Mucosa of stomach (tissue), 1 donor: ENCODE measurements around the gene PLEKHA6.

Experiments used
- H3K27me3 ChIP-seq: one replicate; pipeline ENCODE4 v1.7.0; 2013; ENCODE audit warnings: mild to moderate bottlenecking, low read length; ENCODE audit not compliant: control insufficient read depth, insufficient read depth
- H3K36me3 ChIP-seq: one replicate; pipeline ENCODE4 v1.7.0; 2013; ENCODE audit warnings: low read length; ENCODE audit not compliant: control insufficient read depth, insufficient read depth
- H3K4me1 ChIP-seq: one replicate; pipeline ENCODE4 v1.7.0; 2013; ENCODE audit warnings: mild to moderate bottlenecking, low read length; ENCODE audit not compliant: control insufficient read depth, insufficient read depth
- H3K4me3 ChIP-seq: one replicate; pipeline ENCODE4 v1.7.0; 2013; ENCODE audit warnings: low read length
- H3K9ac ChIP-seq: one replicate; pipeline ENCODE4 v1.7.0; 2013; ENCODE audit warnings: mild to moderate bottlenecking, low read length, moderate library complexity
- H3K9me3 ChIP-seq: one replicate; pipeline ENCODE4 v1.7.0; 2013; ENCODE audit warnings: mild to moderate bottlenecking, low read length, moderate library complexity; ENCODE audit not compliant: control insufficient read depth
- donor health status: Pancreatic carcinoma.

PLEKHA6 gene

DNA sequence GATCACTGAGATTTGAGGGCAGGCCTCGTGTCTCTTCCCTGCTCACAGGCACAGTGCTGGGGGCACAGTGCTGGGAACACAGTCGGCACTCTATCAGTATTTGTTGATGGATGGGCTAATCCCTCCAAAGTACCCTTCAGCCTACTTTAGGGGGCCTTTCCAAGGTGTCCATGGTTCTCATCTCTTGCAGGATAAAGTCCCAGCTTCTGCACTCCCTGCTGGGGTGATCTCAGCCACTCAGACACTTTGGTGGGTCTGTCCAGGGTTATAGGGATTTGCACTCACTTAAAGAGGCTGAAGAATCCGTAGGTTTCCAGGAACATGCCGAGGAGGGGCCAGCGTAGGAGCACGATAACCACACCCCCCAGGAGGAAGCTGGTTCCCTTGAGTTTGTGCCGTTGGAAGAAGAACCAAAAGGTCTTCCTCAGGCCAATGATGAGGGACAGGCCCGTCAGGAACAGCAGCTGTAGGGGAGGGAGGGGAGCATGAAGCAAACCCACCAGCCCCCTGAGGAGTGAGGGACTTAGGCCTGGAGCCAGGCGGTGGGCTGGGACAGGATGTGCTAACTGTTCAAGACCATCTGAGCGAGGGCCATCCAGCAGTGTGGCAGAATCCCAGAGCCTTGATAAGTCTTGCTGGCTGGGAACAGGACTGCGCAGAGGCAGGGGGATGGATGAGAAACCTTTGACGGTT, 158.2 kb downstream of the PLEKHA6 start:
- H3K4me1 ChIP-seq = no peaks in the 10 kb centered on the region
- no peaks in the 10 kb centered on the region for H3K9me3 ChIP-seq
- H3K27me3 ChIP-seq = no peaks in the 10 kb centered on the region
- no peak overlapping the region for H3K4me3 ChIP-seq
- H3K36me3 ChIP-seq = no peaks in the 10 kb centered on the region
- H3K9ac ChIP-seq = no peak overlapping the region

- no peak overlapping the region for H3K9ac ChIP-seq
- peaks cover 3% of the 10 kb centered on the region for H3K4me1 ChIP-seq
- no peaks in the 10 kb centered on the region for H3K27me3 ChIP-seq
- H3K9me3 ChIP-seq = no peaks in the 10 kb centered on the region
- H3K36me3 ChIP-seq = no peaks in the 10 kb centered on the region
- H3K4me3 ChIP-seq = no peak overlapping the region
Measured at GRCh38 chr1:204199579-204199978, 160.2 kb downstream of the PLEKHA6 start.

GRCh38 chr1:204198348-204199340, 161.1 kb downstream of the PLEKHA6 start:
- no peaks in the 10 kb centered on the region for H3K9me3 ChIP-seq
- H3K4me3 ChIP-seq = no peak overlapping the region
- H3K36me3 ChIP-seq = no peaks in the 10 kb centered on the region
- no peak overlapping the region for H3K9ac ChIP-seq
- no peaks in the 10 kb centered on the region for H3K27me3 ChIP-seq
- peaks cover 10% of the 10 kb centered on the region for H3K4me1 ChIP-seq

DNA sequence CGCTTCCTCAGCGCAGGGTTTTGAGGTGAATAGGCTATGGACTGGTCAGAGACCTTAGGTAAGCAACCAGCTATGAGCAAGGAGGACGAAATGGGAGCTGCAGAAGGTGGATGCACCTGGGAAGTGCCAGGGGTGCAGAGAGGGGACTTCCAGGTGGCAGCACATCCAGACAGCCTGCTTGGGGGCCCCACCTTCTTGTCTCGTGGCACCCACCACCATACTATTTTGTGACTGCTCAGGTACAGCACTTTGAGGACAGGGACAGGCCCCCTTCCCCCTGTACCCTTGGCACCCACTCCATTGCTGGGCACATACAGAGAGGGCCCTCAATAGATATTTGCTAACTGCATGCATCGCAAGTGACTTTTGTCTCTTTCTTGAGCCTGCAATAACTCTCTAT, 162.7 kb downstream of the PLEKHA6 start:
- Histone ChIP-seq H3K27me3 (no peaks in the 10 kb centered on the region), H3K9ac (no peak overlapping the region), H3K4me3 (no peak overlapping the region), H3K36me3 (no peaks in the 10 kb centered on the region), H3K4me1 (peaks cover 25% of the 10 kb centered on the region), H3K9me3 (no peaks in the 10 kb centered on the region)

DNA sequence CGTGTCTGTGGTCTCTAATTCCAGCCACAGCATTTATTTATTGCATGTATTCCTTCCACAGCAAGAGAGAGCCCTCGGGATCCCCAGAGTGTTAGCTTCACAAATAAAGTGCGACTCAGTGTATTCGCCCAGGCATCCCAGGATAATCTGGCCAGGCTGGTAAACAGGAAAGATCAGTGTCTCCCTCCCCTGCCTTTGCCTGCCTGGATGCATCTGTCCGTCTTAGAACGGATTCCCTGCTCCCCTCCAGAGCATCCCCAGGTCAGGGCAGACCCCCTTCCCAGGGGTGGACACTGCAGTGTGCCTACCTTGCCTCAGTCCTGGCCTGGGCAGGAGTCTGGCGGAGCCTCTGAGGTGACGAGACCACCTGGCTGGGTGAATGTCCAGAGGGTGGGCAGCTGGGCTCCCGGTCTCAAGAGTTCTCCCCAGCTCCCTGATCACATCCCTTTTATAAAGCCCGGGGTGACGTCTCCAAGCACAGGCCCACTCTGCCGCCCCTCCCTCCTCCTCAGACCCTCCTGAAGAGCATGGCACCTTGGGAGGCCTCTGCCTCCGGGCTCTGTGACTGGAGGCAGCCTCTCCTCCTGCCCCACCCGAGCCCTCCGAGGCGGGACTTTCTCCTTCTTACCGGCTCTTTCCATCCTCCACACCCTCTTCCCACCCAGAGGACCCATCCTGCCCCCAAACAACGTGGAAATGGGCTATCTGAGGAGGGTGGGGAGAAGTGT, 163.5 kb downstream of the PLEKHA6 start, which contains the start of gene KISS1:
Gene KISS1, minus strand, starts transcription at position 424 of the 728 bp plus-strand sequence. CDS start 3,615 bp downstream, outside the sequence.
- Histone ChIP-seq H3K9ac (no peak within 1 kb of the TSS), H3K27me3 (no peaks in the 10 kb centered on the region), H3K4me1 (peaks cover 33% of the 10 kb centered on the region), H3K9me3 (no peaks in the 10 kb centered on the region), H3K36me3 (no peaks in the 10 kb centered on the region), H3K4me3 (no peak within 1 kb of the TSS)

- no peaks in the 10 kb centered on the region for H3K36me3 ChIP-seq
Measured at GRCh38 chr1:204194771-204195170, 165.0 kb downstream of the PLEKHA6 start.

GRCh38 chr1:204194080-204194479, 165.6 kb downstream of the PLEKHA6 start:
- H3K4me1 ChIP-seq = peaks cover 39% of the 10 kb centered on the region
- no peak overlapping the region for H3K9ac ChIP-seq

More at GRCh38 chr1:204194771-204195170, 165.0 kb downstream of the PLEKHA6 start:
- H3K9me3 ChIP-seq = no peaks in the 10 kb centered on the region
- no peak overlapping the region for H3K9ac ChIP-seq
- peaks cover 2% of the 10 kb centered on the region for H3K27me3 ChIP-seq
- no peak overlapping the region for H3K4me3 ChIP-seq
- H3K4me1 ChIP-seq = peaks cover 39% of the 10 kb centered on the region

GRCh38 chr1:204192589-204193352, 167.0 kb downstream of the PLEKHA6 start:
- Histone ChIP-seq H3K4me1 (peaks cover 39% of the 10 kb centered on the region), H3K9ac (no peak overlapping the region), H3K4me3 (no peak overlapping the region), H3K9me3 (no peaks in the 10 kb centered on the region), H3K36me3 (no peaks in the 10 kb centered on the region), H3K27me3 (peaks cover 18% of the 10 kb centered on the region)

More at GRCh38 chr1:204194080-204194479, 165.6 kb downstream of the PLEKHA6 start:
- no peaks in the 10 kb centered on the region for H3K36me3 ChIP-seq
- no peaks in the 10 kb centered on the region for H3K9me3 ChIP-seq
- H3K4me3 ChIP-seq = no peak overlapping the region
- H3K27me3 ChIP-seq = peaks cover 8% of the 10 kb centered on the region

DNA sequence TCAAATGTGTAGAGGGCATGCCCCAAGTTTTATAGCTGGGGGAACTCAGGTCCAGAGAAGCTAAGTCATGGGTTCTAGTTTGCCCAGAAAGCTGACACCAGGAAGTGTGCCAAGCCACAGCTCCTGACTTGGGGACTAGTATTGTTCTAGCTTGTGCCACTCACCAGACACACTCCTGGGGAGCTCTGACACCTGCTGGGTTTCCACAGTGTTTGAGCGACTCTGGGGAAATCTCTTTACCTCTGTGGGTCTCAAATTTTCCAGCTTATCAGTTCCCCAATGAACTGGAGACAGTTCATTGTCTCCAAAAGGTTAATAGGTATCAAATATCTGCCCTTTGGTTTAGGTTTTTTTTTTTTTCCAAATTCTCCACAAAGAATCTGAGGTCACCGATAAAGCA, 167.7 kb downstream of the PLEKHA6 start:
- Histone ChIP-seq H3K9me3 (no peaks in the 10 kb centered on the region), H3K27me3 (peaks cover 23% of the 10 kb centered on the region), H3K4me3 (no peak overlapping the region), H3K4me1 (peaks cover 39% of the 10 kb centered on the region), H3K9ac (no peak overlapping the region), H3K36me3 (no peaks in the 10 kb centered on the region)

DNA sequence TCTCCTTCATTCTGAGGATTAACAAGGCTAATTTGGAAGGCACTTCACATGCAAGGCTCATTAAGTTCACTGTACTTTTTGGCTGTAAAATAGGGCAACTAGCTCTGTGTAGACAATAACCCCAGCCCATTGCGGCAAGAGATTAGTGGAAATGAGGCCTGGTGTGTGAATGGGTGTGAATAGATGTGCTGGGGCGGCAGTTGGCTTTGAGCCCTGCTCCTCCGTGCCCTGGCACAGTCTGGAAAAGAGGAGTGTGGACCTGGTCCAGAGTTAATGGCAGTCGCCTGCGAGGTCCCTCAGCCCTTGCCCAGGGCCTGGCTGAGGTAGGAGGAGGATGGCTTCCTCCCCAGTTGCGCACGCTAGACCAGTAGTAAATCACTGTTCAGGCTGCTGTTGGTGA, 168.3 kb downstream of the PLEKHA6 start:
- Histone ChIP-seq H3K4me1 (peaks cover 39% of the 10 kb centered on the region), H3K27me3 (peaks cover 23% of the 10 kb centered on the region), H3K36me3 (no peaks in the 10 kb centered on the region), H3K4me3 (no peak overlapping the region), H3K9ac (no peak overlapping the region), H3K9me3 (no peaks in the 10 kb centered on the region)
